Measurements from ENCODE around the gene C7orf57. TPM values are rescaled to one million over a fixed set of nuclear protein-coding genes. Genes with fewer than 3 reads are reported as not detected.

The C7orf57 gene
- total RNA-seq, 1 donor from 2014 or later = not detected

- no peaks in the 10 kb centered on the region for H3K9me3 Mint-ChIP-seq (ENCODE audit: unreplicated experiment)
Observed at GRCh38 chr7:48101352-48101751, 66.0 kb downstream of the C7orf57 start.

DNA sequence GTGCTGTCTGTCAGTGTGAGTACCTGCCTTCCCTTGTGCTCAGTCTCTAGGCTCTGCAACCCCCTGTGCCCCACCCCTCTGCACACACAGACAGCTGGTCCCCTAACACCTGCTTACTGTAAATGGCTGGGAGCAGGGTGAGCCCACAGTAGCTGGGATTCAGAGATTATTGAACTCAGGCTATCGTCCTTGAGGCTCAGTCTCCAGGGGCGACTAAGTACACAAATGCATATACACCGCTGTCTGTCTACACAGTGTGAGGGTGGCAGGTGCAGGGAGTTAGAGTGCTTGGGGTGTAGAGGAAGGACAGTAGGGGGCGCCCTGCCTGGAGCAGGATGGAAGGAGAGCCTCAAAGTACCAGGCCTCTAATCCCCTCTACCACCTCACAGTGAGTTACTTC is 66.6 kb downstream of the C7orf57 start:
- no peak for DNase-seq (ENCODE audit: extremely low spot score, unreplicated experiment)
- peaks cover 46% of the 10 kb centered on the region for H3K36me3 Mint-ChIP-seq (ENCODE audit: unreplicated experiment)
- H3K9me3 Mint-ChIP-seq (ENCODE audit: unreplicated experiment) = no peaks in the 10 kb centered on the region
- no peak overlapping the region for H3K4me3 Mint-ChIP-seq (ENCODE audit: unreplicated experiment)
- H3K27ac Mint-ChIP-seq (ENCODE audit: unreplicated experiment) = no peak overlapping the region
- peak; percentile 28 for TF ChIP-seq CTCF (IDR thresholded peaks at IDR 0.05)
- H3K4me1 Mint-ChIP-seq (ENCODE audit: unreplicated experiment) = peaks cover 9% of the 10 kb centered on the region
- H3K27me3 Mint-ChIP-seq (ENCODE audit: unreplicated experiment) = no peaks in the 10 kb centered on the region

More at GRCh38 chr7:48101352-48101751, 66.0 kb downstream of the C7orf57 start:
- peaks cover 11% of the 10 kb centered on the region for H3K4me1 Mint-ChIP-seq (ENCODE audit: unreplicated experiment)
- H3K27ac Mint-ChIP-seq (ENCODE audit: unreplicated experiment) = no peak overlapping the region
- no peaks in the 10 kb centered on the region for H3K27me3 Mint-ChIP-seq (ENCODE audit: unreplicated experiment)
- no peak for TF ChIP-seq CTCF (IDR thresholded peaks at IDR 0.05)
- DNase-seq (ENCODE audit: extremely low spot score, unreplicated experiment) = peak; percentile 54
- H3K36me3 Mint-ChIP-seq (ENCODE audit: unreplicated experiment) = peaks cover 51% of the 10 kb centered on the region
- no peak overlapping the region for H3K4me3 Mint-ChIP-seq (ENCODE audit: unreplicated experiment)

DNA sequence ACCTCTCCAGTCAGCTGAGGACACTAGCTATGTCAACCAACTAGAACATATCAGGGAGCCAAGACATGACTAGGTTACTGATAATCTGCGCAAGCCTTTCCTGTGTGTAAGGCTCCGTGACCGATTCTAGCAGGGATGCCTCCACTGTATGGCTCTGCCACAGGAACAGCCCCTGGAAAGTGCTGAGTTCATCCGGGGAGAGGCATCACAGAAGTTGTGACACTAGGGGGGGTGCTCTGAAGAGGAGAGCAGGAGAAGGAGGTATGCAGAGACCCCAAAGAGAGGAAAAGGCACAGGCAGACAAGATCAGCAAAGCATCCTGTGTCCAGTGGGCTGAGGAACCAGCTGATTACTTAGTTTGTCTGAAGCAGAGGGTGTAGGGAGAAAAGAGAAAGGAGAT is 67.2 kb downstream of the C7orf57 start:
- no peak overlapping the region for H3K4me3 Mint-ChIP-seq (ENCODE audit: unreplicated experiment)
- no peaks in the 10 kb centered on the region for H3K27me3 Mint-ChIP-seq (ENCODE audit: unreplicated experiment)
- H3K27ac Mint-ChIP-seq (ENCODE audit: unreplicated experiment) = no peak overlapping the region
- H3K9me3 Mint-ChIP-seq (ENCODE audit: unreplicated experiment) = no peaks in the 10 kb centered on the region
- H3K4me1 Mint-ChIP-seq (ENCODE audit: unreplicated experiment) = peaks cover 7% of the 10 kb centered on the region
- TF ChIP-seq CTCF (IDR thresholded peaks at IDR 0.05) = no peak
- peaks cover 46% of the 10 kb centered on the region for H3K36me3 Mint-ChIP-seq (ENCODE audit: unreplicated experiment)
- DNase-seq (ENCODE audit: extremely low spot score, unreplicated experiment) = peak; percentile 44

DNA sequence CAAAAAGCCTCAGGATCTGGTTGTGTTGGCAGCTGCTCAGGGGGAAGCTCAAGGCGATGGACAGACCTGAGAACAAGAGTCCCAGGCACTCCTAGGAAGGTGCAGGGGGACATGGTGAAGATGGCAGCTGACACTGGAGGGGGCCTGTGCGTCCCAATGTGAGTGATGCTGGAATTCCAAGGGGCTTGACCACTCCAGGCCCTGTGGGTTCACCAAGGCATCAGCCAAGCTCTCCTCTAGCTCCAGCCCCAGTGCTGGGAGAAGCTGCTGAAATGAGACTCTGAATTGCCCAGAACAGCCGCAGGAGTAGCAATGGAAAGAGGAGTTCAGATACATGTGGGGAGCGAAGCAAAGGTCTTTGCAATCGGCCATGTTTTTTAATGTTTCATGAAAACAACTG is 69.7 kb downstream of the C7orf57 start:
- H3K27ac Mint-ChIP-seq (ENCODE audit: unreplicated experiment) = no peak overlapping the region
- peak; percentile 64 for DNase-seq (ENCODE audit: extremely low spot score, unreplicated experiment)
- H3K36me3 Mint-ChIP-seq (ENCODE audit: unreplicated experiment) = peaks cover 42% of the 10 kb centered on the region
- H3K4me1 Mint-ChIP-seq (ENCODE audit: unreplicated experiment) = no peaks in the 10 kb centered on the region
- no peak for TF ChIP-seq CTCF (IDR thresholded peaks at IDR 0.05)
- H3K9me3 Mint-ChIP-seq (ENCODE audit: unreplicated experiment) = no peaks in the 10 kb centered on the region
- no peaks in the 10 kb centered on the region for H3K27me3 Mint-ChIP-seq (ENCODE audit: unreplicated experiment)
- H3K4me3 Mint-ChIP-seq (ENCODE audit: unreplicated experiment) = no peak overlapping the region

DNA sequence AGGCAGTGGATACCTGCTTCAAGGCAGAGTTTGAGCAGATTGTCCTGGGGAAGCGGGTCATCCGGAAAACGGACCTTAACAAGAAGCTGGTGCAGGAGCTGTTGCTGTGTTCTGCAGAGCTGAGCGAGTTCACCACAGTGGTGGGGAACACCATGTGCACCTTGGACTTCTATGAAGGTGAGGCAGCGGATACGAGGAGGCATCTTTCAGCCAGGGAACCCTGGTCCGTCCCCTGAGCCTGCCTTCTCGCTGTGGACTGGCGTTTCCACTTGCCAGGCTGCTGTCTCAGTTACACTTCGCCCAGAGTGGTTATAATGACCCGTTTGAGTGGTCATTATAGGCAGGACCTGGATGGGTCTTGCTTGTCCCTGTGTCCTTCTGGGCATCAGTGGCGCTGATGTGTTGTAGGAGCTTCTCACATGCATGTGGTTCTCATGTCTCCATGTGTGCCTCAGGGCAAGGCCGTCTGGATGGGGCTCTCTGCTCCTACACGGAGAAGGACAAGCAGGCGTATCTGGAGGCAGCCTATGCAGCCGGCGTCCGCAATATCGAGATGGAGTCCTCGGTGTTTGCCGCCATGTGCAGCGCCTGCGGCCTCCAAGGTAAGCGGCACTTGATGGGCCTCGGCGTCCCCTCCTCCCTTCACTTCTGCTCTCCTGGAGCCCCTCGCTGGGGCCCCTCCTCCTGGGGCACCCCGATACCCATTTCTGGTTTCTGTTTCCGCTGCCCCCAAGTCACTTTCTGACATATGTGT is 71.7 kb downstream of the C7orf57 start:
- Mint-ChIP-seq H3K36me3 (ENCODE audit: unreplicated experiment) (peaks cover 40% of the 10 kb centered on the region), H3K27ac (ENCODE audit: unreplicated experiment) (no peak overlapping the region), H3K9me3 (ENCODE audit: unreplicated experiment) (no peaks in the 10 kb centered on the region), H3K27me3 (ENCODE audit: unreplicated experiment) (no peaks in the 10 kb centered on the region), H3K4me1 (ENCODE audit: unreplicated experiment) (no peaks in the 10 kb centered on the region), H3K4me3 (ENCODE audit: unreplicated experiment) (no peak overlapping the region)
- TF ChIP-seq CTCF (IDR thresholded peaks at IDR 0.05) = no peak
- peak; percentile 82 for DNase-seq (ENCODE audit: extremely low spot score, unreplicated experiment)
